OCI-LY3 (cell line): Measurements from ENCODE around the gene HIVEP2.

Experiments
- CTCF ChIP-seq: fragments of 200-600, 300-600 bp; sonication (generic); IDR thresholded peaks from 2 replicates; pipeline ENCODE4 v1.5.1; 2014; ENCODE audit warnings: antibody characterized with exemption, low read length, low read depth
- EZH2phosphoT487 ChIP-seq: fragments of 200-600 bp; shearing (Covaris generic); IDR thresholded peaks from 2 replicates; pipeline ENCODE4 v1.6.1; 2018; ENCODE audit warnings: antibody characterized with exemption, mixed run types, low read depth

GRCh38 chr6:142707255-142707654, 237.7 kb downstream of the HIVEP2 start:
- no peak for TF ChIP-seq CTCF
- TF ChIP-seq EZH2phosphoT487 = no peak
